K562 (cell line): ENCODE measurements around the gene MLANA. TPM values are rescaled to one million over a fixed set of nuclear protein-coding genes. Genes with fewer than 3 reads are reported as not detected.
A peak's percentile ranks its signal among the peaks of the same experiment; 100 is the strongest.

Experiments used
- CBFA2T2 ChIP-seq: fragments of 450-650 bp; conservative IDR thresholded peaks from 2 replicates; pipeline ENCODE4 v1.6.1; 2017; ENCODE audit warnings: mild to moderate bottlenecking
- IRF9 ChIP-seq: fragments of 450-650 bp; IDR thresholded peaks from 2 replicates; pipeline ENCODE4 v1.6.1; 2016; ENCODE audit warnings: missing biosample characterization, missing genetic modification characterization
- MTA2 ChIP-seq: fragments of 450-650 bp; IDR thresholded peaks from 2 replicates; pipeline ENCODE4 v1.6.1; 2016; ENCODE audit warnings: low read depth
- NFE2L1 ChIP-seq: fragments of 450-650 bp; IDR thresholded peaks from 2 replicates; pipeline ENCODE4 v1.6.1; 2016; ENCODE audit warnings: missing genetic modification characterization, low read depth, mild to moderate bottlenecking, missing compliant biosample characterization, moderate library complexity, borderline replicate concordance
- PKNOX1 ChIP-seq: fragments of 450-650 bp; IDR thresholded peaks from 2 replicates; pipeline ENCODE4 v1.6.1; 2016
- SIN3B ChIP-seq: fragments of 450-650 bp; IDR thresholded peaks from 2 replicates; pipeline ENCODE4 v1.6.1; 2017; ENCODE audit warnings: low read depth, mild to moderate bottlenecking, moderate library complexity
- SP1 ChIP-seq: sonication (generic); formaldehyde crosslinking; IDR thresholded peaks from 2 replicates; pipeline ENCODE4 v1.8.1; 2022; ENCODE audit warnings: mild to moderate bottlenecking, missing genetic modification reagents
- TSHZ1 ChIP-seq: fragments of 250-450 bp; sonication (Bioruptor Pico); IDR thresholded peaks from 2 replicates; pipeline ENCODE4 v1.4.0; 2020; ENCODE audit warnings: mild to moderate bottlenecking, moderate library complexity
- ZHX1 ChIP-seq: fragments of 150-350 bp; conservative IDR thresholded peaks from 2 replicates; pipeline ENCODE4 v1.6.1; 2014; ENCODE audit warnings: low read length
- ZNF23 ChIP-seq: fragments of 250-450 bp; sonication (Bioruptor Pico); IDR thresholded peaks from 2 replicates; pipeline ENCODE4 v1.4.0; 2020; ENCODE audit warnings: mild to moderate bottlenecking
- ZNF280B ChIP-seq: fragments of 250-450 bp; sonication (Bioruptor Pico); IDR thresholded peaks from 2 replicates; pipeline ENCODE4 v1.5.1; 2021; ENCODE audit warnings: mild to moderate bottlenecking
- ZNF398 ChIP-seq: fragments of 250-450 bp; sonication (Bioruptor Pico); IDR thresholded peaks from 2 replicates; pipeline ENCODE4 v1.8.0; 2021; ENCODE audit warnings: moderate library complexity, mild to moderate bottlenecking, inconsistent platforms
- ZNF766 ChIP-seq: fragments of 200-800 bp; sonication (Bioruptor generic); conservative IDR thresholded peaks from 2 replicates; pipeline ENCODE4 v1.6.1; 2016; ENCODE audit warnings: missing genetic modification characterization, missing compliant biosample characterization
- polyA plus RNA-seq, 8 experiments: library from polyadenylated mRNA; depleted of rRNA in 4 of 8; stranded (reverse) in 5 of 8; unstranded in 3 of 8; fragments of >200 nt; fragmentation: Nextera tagmentation in 2 of 8; fragmentation: Illumina TruSeq in 1 of 8; extraction: Ambion mirVana in 2 of 8; extraction: Trizol in 1 of 8; gene quantifications; 2 replicates each; pipeline versions ENCODE4 v1.2.1 to v1.2.3, GENCODE V29; 2011 to 2014; ENCODE audit warnings: inconsistent platforms in 1 of 8, missing spikeins in 1 of 8
- total RNA-seq, 7 experiments: library from RNA; depleted of rRNA in 6 of 7; stranded (reverse); fragments of >200 nt in 6 of 7; fragmentation: Illumina TruSeq in 2 of 7; extraction: Trizol in 2 of 7; gene quantifications; 2 replicates each; pipeline versions ENCODE4 v1.2.1 to v1.2.3, GENCODE V29; 2011 to 2021; ENCODE audit warnings: low replicate concordance in 1 of 7

Gene MLANA
- total and polyA plus RNA-seq, 9 of the 15 experiments (the other 6 are each of a cell fraction or from before 2014, with no cell fraction given), result not detected

- TF ChIP-seq ZHX1 (no peak), IRF9 (no peak), ZNF398 (CRISPR knock-in tag) (no peak), CBFA2T2 (peak; percentile 82), ZNF766 (CRISPR knock-in tag) (no peak), TSHZ1 (no peak), NFE2L1 (tag) (no peak), SIN3B (no peak), ZNF23 (CRISPR knock-in tag) (no peak), MTA2 (no peak; the same call in 1 of the 2 replicates), SP1 (CRISPR knock-in tag) (no peak), PKNOX1 (peak; percentile 93), ZNF280B (no peak)
Observed at GRCh38 chr9:5879419-5880181, 11.1 kb upstream of the MLANA start (continued).
